CD4-positive, alpha-beta memory T cell (primary cell): ENCODE measurements around the gene CRYAA. TPM values are rescaled to one million over a fixed set of nuclear protein-coding genes. Genes with fewer than 3 reads are reported as not detected.
"Not testable (repeated sequence)": the region's sequence is repeated elsewhere in the genome, so short reads cannot be mapped to it uniquely, and the experiment has no call there.

ENCODE experiments used
- CTCF ChIA-PET: fragments of 350-600 bp; sonication (Branson Sonifier 250); formaldehyde crosslinking; loops from one replicate; lab custom pipeline; 2021; ENCODE audit warnings: inconsistent platforms; ENCODE audit not compliant: partially characterized antibody; lab: Charles Lee
- POLR2A ChIA-PET: fragments of 350-600 bp; sonication (Branson Sonifier 250); formaldehyde crosslinking; loops from one replicate; lab custom pipeline; 2021; ENCODE audit not compliant: partially characterized antibody; lab: Charles Lee
- DNase-seq, 5 donors: peaks; one replicate each; pipeline versions ENCODE4 v3.0.0 to v3.0.0-alpha.2; 2020 to 2022; ENCODE audit warnings: mixed read lengths in 1 of 5
- H3K27ac ChIP-seq: one replicate; pipeline ENCODE4 v1.7.0; 2013; ENCODE audit warnings: low read depth, low read length
- H3K27me3 ChIP-seq: 2 replicates; pipeline ENCODE4 v1.7.0; 2013; ENCODE audit warnings: mild to moderate bottlenecking, low read length, moderate library complexity; ENCODE audit not compliant: insufficient read depth
- H3K36me3 ChIP-seq: 2 replicates; pipeline ENCODE4 v1.7.0; 2013; ENCODE audit warnings: mild to moderate bottlenecking, low read length, moderate library complexity; ENCODE audit not compliant: insufficient read depth
- H3K4me1 ChIP-seq: 2 replicates; pipeline ENCODE4 v1.7.0; 2013; ENCODE audit warnings: mild to moderate bottlenecking, low read length, moderate library complexity; ENCODE audit not compliant: insufficient read depth
- H3K4me3 ChIP-seq, 2 donors: one replicate each; pipeline ENCODE4 v1.7.0; 2013; ENCODE audit warnings: low read length in 2 of 2, mild to moderate bottlenecking in 1 of 2
- H3K9me3 ChIP-seq, 2 donors: one replicate each; pipeline ENCODE4 v1.7.0; 2013; ENCODE audit warnings: low read length in 2 of 2, control low read depth in 1 of 2; ENCODE audit not compliant: control insufficient read depth in 1 of 2
- H3K27ac Mint-ChIP-seq, 7 donors: one replicate each; pipeline ENCODE4 v1.8.0; 2020 to 2021; ENCODE audit warnings: mixed read lengths in 7 of 7, mild to moderate bottlenecking in 6 of 7, inconsistent platforms in 3 of 7, moderate library complexity in 3 of 7
- H3K27me3 Mint-ChIP-seq, 2 donors: one replicate each; pipeline ENCODE4 v1.8.0; 2020 to 2021; ENCODE audit warnings: mixed read lengths in 2 of 2
- H3K36me3 Mint-ChIP-seq, 2 donors: one replicate each; pipeline ENCODE4 v1.8.0; 2020 to 2021; ENCODE audit warnings: mixed read lengths in 2 of 2, inconsistent platforms in 1 of 2, mild to moderate bottlenecking in 1 of 2
- H3K4me1 Mint-ChIP-seq, 4 donors: one replicate each; pipeline ENCODE4 v1.8.0; 2020 to 2021; ENCODE audit warnings: mixed read lengths in 4 of 4, mild to moderate bottlenecking in 1 of 4
- H3K4me3 Mint-ChIP-seq, 8 donors: one replicate each; pipeline ENCODE4 v1.8.0; 2020 to 2021; ENCODE audit warnings: mixed read lengths in 8 of 8, mild to moderate bottlenecking in 7 of 8, moderate library complexity in 6 of 8, inconsistent platforms in 3 of 8
- H3K9me3 Mint-ChIP-seq, 8 donors: one replicate each; pipeline ENCODE4 v1.8.0; 2020 to 2021; ENCODE audit warnings: mixed read lengths in 8 of 8, mild to moderate bottlenecking in 5 of 8, inconsistent platforms in 3 of 8, moderate library complexity in 1 of 8
- intact Hi-C: fragments of 100-400 bp; cut with micrococcal nuclease; formaldehyde crosslinking; loops from one replicate; pipeline ENCODE4 v1.15.1; 2023
- polyA plus RNA-seq, 2 donors: library from polyadenylated mRNA; unstranded; fragments of 300-500 nt; fragmentation: Illumina TruSeq; gene quantifications; one replicate each; pipeline ENCODE4 v1.2.3, GENCODE V29; 2021
- total RNA-seq, 2 experiments: library from RNA; stranded (reverse); gene quantifications; one replicate each; pipeline ENCODE4 v1.2.3, GENCODE V29; 2021

CRYAA gene
- total RNA-seq, result not detected
- polyA plus RNA-seq, result not detected

- H3K27me3 ChIP-seq, H3K27me3 Mint-ChIP-seq, H3K4me3 ChIP-seq, DNase-seq, H3K27ac ChIP-seq, H3K9me3 ChIP-seq, POLR2A ChIA-PET, intact Hi-C loops, H3K27ac Mint-ChIP-seq, H3K36me3 Mint-ChIP-seq, CTCF ChIA-PET, H3K9me3 Mint-ChIP-seq, H3K36me3 ChIP-seq, H3K4me1 Mint-ChIP-seq, H3K4me3 Mint-ChIP-seq, H3K4me1 ChIP-seq: not testable (repeated sequence)
Observed at GRCh38 chr21:43168708-43169107, at the start of gene CRYAA. Gene CRYAA, plus strand, starts transcription at chr21:43169008. Its CDS starts 92 bp downstream, at chr21:43169100.

- H3K27ac Mint-ChIP-seq, H3K9me3 Mint-ChIP-seq, H3K4me3 ChIP-seq, H3K27ac ChIP-seq, H3K4me3 Mint-ChIP-seq, DNase-seq, H3K4me1 ChIP-seq, H3K27me3 ChIP-seq, H3K4me1 Mint-ChIP-seq, CTCF ChIA-PET, H3K27me3 Mint-ChIP-seq, H3K36me3 ChIP-seq, intact Hi-C loops, H3K36me3 Mint-ChIP-seq, H3K9me3 ChIP-seq, POLR2A ChIA-PET: not testable (repeated sequence)
Observed at GRCh38 chr21:43130094-43130493, 38.7 kb upstream of the CRYAA start.

- H3K36me3 ChIP-seq, CTCF ChIA-PET, H3K4me1 ChIP-seq, H3K4me1 Mint-ChIP-seq, H3K27me3 ChIP-seq, H3K27me3 Mint-ChIP-seq, H3K27ac ChIP-seq, intact Hi-C loops, H3K36me3 Mint-ChIP-seq, H3K27ac Mint-ChIP-seq, H3K4me3 Mint-ChIP-seq, H3K9me3 ChIP-seq, H3K9me3 Mint-ChIP-seq, POLR2A ChIA-PET, H3K4me3 ChIP-seq, DNase-seq: not testable (repeated sequence)
Observed at GRCh38 chr21:43134520-43134919, 34.3 kb upstream of the CRYAA start.

- H3K4me3 ChIP-seq, CTCF ChIA-PET, H3K27ac Mint-ChIP-seq, intact Hi-C loops, H3K36me3 Mint-ChIP-seq, H3K4me3 Mint-ChIP-seq, H3K4me1 Mint-ChIP-seq, H3K27me3 ChIP-seq, H3K27ac ChIP-seq, H3K4me1 ChIP-seq, H3K9me3 ChIP-seq, H3K27me3 Mint-ChIP-seq, H3K9me3 Mint-ChIP-seq, POLR2A ChIA-PET, H3K36me3 ChIP-seq, DNase-seq: not testable (repeated sequence)
Observed at GRCh38 chr21:43138944-43139343, 29.9 kb upstream of the CRYAA start.

GRCh38 chr21:43141407-43141806, 27.4 kb upstream of the CRYAA start:
- H3K4me3 Mint-ChIP-seq, intact Hi-C loops, H3K4me3 ChIP-seq, DNase-seq, H3K4me1 Mint-ChIP-seq, H3K27me3 Mint-ChIP-seq, H3K9me3 ChIP-seq, H3K36me3 ChIP-seq, POLR2A ChIA-PET, H3K27ac Mint-ChIP-seq, H3K27ac ChIP-seq, H3K36me3 Mint-ChIP-seq, H3K27me3 ChIP-seq, CTCF ChIA-PET, H3K4me1 ChIP-seq, H3K9me3 Mint-ChIP-seq: not testable (repeated sequence)

- not testable (repeated sequence) for H3K4me1 Mint-ChIP-seq
Observed at GRCh38 chr21:43146637-43147036, 22.2 kb upstream of the CRYAA start.

GRCh38 chr21:43147999-43148398, 20.8 kb upstream of the CRYAA start:
- H3K4me3 Mint-ChIP-seq, H3K9me3 ChIP-seq, H3K36me3 Mint-ChIP-seq, CTCF ChIA-PET, H3K9me3 Mint-ChIP-seq, H3K27ac ChIP-seq, DNase-seq, intact Hi-C loops, H3K27ac Mint-ChIP-seq, H3K4me1 ChIP-seq, H3K4me3 ChIP-seq, H3K36me3 ChIP-seq, H3K4me1 Mint-ChIP-seq, H3K27me3 Mint-ChIP-seq, H3K27me3 ChIP-seq, POLR2A ChIA-PET: not testable (repeated sequence)

More at GRCh38 chr21:43146637-43147036, 22.2 kb upstream of the CRYAA start:
- DNase-seq, H3K4me3 Mint-ChIP-seq, intact Hi-C loops, H3K36me3 Mint-ChIP-seq, H3K9me3 ChIP-seq, H3K27ac ChIP-seq, H3K4me3 ChIP-seq, H3K27me3 Mint-ChIP-seq, H3K36me3 ChIP-seq, H3K27ac Mint-ChIP-seq, H3K4me1 ChIP-seq, H3K27me3 ChIP-seq, POLR2A ChIA-PET, H3K9me3 Mint-ChIP-seq, CTCF ChIA-PET: not testable (repeated sequence)

GRCh38 chr21:43149344-43149743, 19.5 kb upstream of the CRYAA start:
- DNase-seq, CTCF ChIA-PET, H3K4me1 ChIP-seq, POLR2A ChIA-PET, H3K36me3 ChIP-seq, H3K36me3 Mint-ChIP-seq, intact Hi-C loops, H3K9me3 Mint-ChIP-seq, H3K4me3 Mint-ChIP-seq, H3K27me3 Mint-ChIP-seq, H3K27me3 ChIP-seq, H3K4me1 Mint-ChIP-seq, H3K4me3 ChIP-seq, H3K27ac Mint-ChIP-seq, H3K27ac ChIP-seq, H3K9me3 ChIP-seq: not testable (repeated sequence)
